T-helper 2 cell treated with Interferon-gamma antibody and Interleukin-4, amounts not matched to agents 100 ng/mL and 5 ng/mL, for 36 hours (primary cell): Measurements from ENCODE around the gene HPD. TPM values are rescaled to one million over a fixed set of nuclear protein-coding genes. Genes with fewer than 3 reads are reported as not detected.

Experiments
- intact Hi-C: fragments of 100-400 bp; cut with micrococcal nuclease; formaldehyde crosslinking; loops from one replicate; pipeline ENCODE4 v1.15.1; 2023
- total RNA-seq: library from RNA; stranded (reverse); gene quantifications from 2 replicates; pipeline ENCODE4 v1.2.3, GENCODE V29; 2022

The HPD gene
- total RNA-seq, 1 donor from 2014 or later = not detected

DNA sequence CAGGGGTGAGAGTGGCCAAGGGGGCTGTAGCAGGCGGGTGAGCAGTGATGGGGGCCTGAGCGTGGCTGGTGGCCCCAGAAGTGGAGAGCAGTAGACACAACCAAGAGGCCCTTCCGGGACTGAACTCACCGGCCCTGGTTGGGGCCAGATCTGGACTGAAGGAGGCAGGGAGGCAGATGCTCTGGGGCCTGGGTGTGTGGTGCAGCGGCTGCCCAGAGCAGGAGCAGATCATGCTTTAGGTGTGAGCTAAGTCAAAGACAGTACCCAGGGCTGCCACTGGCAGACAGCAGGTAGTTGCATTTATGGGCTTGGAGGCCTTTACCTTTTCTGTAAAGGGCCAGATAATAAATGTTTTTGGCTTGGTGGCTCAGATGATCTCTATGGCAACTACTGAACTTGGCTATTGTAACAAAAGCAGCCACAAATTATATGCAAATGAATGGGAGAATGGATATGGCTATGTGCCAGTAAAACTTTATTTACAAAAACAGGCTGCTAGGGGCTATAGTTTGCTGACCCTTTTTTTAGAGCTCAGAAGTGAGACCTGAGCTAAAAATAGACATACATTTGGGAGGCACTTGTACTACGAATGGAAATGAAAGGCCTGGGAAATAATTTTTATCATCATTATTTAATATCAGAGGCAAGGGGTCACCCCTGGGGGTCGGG is 29.3 kb downstream of the HPD start:
- intact Hi-C loops = no loop called here

GRCh38 chr12:121828826-121829225 is 29.8 kb downstream of the HPD start:
- intact Hi-C loops = no loop called here

GRCh38 chr12:121828306-121828705 is 30.4 kb downstream of the HPD start:
- intact Hi-C loops = no loop called here

- intact Hi-C loops = no loop called here
Observed at GRCh38 chr12:121827351-121828099, 31.1 kb downstream of the HPD start.

- intact Hi-C loops = no loop called here
Observed at GRCh38 chr12:121826318-121827150, 32.1 kb downstream of the HPD start.

GRCh38 chr12:121825041-121825523 is 33.6 kb downstream of the HPD start:
- intact Hi-C loops = no loop called here

- intact Hi-C loops = no loop called here
Observed at GRCh38 chr12:121823727-121824115, 34.9 kb downstream of the HPD start.

DNA sequence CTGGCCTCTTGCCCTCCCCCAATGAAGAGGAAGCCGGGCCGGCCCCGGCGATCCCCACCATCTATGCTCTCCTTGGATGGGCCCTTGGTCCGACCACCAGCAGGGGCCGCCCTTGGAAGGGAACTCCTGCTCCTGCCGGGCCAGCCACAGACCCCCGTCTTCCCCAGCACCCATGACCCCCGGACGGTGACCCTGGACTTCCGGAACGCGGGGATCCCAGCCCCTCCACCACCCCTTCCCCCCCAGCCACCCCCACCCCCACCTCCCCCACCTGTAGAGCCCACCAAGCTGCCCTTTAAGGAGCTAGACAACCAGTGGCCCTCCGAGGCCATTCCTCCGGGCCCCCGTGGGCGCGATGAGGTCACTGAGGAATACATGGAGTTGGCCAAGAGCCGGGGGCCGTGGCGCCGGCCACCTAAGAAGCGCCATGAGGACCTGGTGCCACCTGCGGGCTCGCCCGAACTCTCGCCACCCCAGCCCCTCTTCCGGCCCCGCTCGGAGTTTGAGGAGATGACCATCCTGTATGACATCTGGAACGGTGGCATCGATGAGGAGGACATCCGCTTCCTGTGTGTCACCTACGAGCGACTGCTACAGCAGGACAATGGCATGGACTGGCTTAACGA is 35.4 kb downstream of the HPD start:
- intact Hi-C loops = no loop called here

- intact Hi-C loops = no loop called here
Observed at GRCh38 chr12:121822393-121823100, 36.1 kb downstream of the HPD start.

DNA sequence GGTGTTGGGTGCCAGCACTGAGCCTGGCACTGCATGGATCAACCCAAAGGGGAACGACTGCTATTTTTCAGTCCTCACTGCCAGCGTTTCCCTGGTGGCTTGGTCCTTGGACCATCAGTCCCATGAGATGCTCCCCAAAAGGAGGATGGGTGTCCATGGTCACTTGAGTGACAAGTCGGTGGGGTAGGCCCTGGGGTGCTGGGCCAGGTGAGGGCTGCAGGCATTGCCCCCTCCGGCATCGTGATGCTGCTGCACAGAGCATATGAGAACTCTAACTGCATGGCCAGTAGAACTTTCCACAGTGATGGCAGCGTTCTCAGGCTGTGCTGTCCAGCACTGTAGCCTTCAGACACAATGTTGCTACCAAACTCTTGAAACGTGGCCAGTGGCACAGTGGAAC is 38.6 kb downstream of the HPD start:
- intact Hi-C loops = no loop called here

DNA sequence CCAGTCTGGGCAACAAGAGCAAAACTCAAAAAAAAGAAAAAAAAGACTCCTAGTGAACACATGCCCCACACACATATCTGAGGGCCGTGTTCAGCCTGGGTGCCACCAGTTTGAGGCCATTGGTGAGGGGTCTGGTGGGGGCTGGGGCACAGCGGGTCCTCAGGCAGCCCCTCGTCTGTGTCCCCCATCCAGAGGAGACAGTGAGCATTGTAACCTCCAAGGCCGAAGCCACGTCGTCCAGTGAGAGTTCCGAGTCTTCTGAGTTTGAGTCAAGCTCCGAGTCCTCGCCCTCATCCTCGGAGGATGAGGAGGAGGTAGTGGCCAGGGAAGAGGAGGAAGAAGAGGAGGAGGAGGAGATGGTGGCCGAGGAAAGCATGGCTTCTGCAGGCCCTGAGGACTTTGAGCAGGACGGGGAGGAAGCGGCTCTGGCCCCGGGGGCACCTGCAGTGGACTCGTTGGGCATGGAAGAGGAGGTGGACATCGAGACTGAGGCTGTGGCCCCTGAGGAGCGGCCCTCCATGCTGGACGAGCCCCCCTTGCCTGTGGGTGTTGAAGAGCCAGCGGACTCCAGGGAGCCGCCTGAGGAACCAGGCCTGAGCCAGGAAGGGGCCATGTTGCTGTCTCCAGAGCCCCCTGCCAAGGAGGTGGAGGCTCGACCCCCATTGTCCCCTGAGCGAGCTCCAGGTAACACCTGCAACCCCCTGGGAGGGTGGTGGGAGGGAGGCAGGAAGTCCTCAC is 39.3 kb downstream of the HPD start:
- intact Hi-C loops = no loop called here

GRCh38 chr12:121817648-121818043 is 41.0 kb downstream of the HPD start:
- intact Hi-C loops = no loop called here

DNA sequence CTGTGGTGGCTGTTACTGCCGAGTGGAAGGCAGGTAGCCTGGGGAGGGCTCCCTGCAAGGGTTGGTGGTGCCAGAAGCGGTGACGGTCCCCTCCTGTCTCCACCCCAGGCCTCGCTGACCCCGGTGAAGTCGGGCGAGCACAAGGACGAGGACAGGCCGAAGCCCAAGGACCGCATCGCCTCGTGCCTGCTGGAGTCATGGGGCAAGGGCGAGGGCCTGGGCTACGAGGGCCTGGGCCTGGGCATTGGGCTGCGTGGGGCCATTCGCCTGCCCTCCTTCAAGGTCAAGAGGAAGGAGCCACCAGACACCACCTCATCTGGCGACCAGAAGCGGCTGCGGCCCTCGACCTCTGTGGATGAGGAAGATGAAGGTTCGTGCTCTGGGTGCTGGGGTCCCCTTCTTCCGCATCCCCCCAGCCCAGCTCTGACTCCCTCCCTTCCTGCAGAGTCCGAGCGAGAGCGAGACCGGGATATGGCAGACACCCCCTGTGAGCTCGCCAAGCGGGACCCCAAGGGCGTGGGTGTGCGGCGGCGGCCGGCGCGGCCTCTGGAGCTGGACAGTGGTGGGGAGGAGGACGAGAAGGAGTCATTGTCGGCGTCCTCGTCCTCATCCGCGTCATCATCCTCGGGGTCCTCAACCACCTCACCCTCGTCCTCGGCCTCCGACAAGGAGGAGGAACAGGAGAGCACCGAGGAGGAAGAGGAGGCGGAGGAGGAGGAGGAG is 41.6 kb downstream of the HPD start:
- intact Hi-C loops = no loop called here

- intact Hi-C loops = no loop called here
Observed at GRCh38 chr12:121815263-121815662, 43.4 kb downstream of the HPD start.

GRCh38 chr12:121814429-121815119 is 44.1 kb downstream of the HPD start:
- intact Hi-C loops = no loop called here

DNA sequence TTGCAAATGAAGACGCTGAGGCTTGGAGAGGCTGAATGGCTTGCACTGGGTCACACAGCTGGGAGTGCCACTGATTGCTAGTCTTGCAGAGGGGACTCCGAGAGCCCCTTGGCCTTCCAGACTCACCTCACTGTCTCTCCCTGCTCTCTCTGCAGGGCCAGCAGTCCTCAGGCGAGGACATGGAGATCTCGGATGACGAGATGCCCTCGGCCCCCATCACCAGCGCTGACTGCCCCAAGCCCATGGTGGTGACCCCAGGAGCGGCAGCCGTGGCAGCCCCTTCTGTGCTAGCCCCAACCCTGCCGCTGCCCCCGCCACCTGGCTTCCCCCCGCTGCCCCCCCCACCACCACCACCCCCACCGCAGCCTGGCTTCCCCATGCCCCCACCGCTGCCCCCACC is 44.7 kb downstream of the HPD start:
- intact Hi-C loops = loop anchor here (2.0 kb wide), 2 partner anchors 25 to 37 kb away; no protein-coding TSS in a partner anchor

DNA sequence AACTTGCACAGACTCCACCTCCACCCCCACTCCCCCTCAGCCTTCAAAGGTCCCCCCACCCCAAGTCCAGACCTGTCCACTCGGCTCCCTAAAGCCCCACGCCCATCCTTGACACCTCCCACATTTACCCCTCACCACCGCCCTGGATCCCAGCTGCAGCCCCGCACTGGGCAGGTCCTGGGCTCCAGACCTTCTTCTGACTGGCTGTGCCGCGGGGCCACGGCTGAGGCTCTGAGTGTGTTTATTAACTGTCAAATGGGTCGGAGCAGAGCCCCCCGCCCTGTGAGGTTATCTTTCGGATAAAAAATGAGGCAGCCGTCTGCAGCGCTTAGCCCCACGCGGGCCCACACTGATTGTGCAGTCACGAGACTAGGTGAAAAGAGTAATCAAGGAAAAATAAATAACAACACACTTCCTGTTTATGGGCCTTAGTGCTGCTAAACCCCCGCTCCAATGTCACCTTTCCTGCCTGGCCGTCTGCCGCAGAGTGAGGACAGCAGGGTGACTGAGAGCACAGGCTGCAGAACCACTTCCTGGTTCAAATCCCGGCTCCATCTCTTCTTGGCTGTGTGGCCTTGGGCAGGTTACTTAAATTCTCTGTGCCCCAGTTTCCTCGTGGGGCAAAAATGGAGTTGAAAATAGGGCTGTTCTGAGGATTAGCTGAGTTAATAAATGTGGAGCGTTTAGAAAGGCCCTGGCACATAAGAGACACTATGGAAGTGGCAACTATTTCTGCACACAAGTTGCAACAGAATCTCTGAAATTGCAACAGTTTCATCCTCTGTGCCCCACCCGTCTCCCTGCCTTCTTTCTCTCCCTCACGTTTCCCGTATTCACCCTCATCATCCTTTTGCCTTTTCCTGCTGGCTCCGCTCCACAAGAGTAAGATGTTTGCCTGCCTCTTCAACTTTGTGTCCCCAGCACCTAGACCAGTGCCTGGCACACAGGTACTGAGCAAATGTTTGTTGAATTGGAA is 45.5 kb downstream of the HPD start:
- intact Hi-C loops = loop anchor here (1.0 to 2.0 kb wide), 4 partner anchors 11 to 36 kb away; no protein-coding TSS in a partner anchor
